ENCODE measurements around the gene SHISA3.

The SHISA3 gene

DNA sequence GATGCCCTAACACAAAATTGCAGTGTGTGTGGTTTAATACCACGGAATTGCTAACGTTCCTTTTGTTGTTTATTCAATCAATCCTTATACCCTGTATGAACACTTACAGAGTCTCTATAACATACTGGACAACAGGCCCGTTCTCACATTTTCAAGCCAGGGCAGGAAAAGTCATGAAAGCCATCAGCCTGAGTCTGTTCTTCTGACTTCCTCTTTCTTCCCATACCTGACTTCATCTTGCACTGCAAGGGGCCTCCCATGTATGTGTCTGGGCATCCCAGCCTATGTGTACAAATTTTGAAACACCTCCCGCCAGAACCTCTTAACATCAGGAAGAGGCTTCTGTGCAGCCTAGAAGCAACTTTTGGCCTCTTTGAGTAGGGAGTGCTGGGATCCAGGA, 4.9 kb upstream of the SHISA3 start:
- DNase-seq = no peak

DNA sequence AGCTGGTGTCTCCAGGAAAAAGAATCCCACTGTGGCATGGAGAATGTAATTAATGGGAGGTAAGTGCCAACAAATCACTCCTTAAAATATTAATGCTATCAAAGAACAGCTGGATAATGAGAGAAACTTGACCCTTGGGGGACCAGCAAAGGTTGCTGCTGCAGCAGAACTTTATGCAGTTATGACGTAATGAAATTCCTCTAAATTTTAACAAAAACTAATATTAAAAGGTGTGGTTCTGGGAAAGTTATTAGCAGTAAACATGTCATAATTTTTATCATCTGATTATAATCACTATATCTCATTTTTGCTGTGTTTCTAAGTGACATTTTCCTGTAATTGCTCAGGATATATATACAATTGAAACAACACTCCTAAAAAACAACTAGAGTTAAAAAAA, 1.7 kb upstream of the SHISA3 start:
- DNase-seq = no peak

DNA sequence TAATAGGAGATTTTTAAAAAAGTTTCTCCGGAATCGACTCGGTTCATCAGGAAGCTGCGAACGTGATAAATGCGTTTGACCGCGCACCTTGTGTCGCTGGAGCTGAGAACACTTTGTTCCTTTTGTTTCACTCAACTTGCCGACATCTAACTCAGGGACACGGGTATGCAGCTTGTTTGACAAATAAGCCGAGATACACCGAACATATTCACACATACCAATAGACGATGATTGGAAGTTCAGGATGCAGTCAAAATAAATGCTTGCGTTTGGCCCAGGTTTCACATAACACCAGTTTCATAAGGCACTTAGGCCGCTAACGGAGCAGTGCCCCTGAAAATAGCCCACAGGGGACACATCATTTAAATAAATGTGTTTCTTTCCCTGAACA, 932 bp upstream of the SHISA3 start:
- DNase-seq = no peak

DNA sequence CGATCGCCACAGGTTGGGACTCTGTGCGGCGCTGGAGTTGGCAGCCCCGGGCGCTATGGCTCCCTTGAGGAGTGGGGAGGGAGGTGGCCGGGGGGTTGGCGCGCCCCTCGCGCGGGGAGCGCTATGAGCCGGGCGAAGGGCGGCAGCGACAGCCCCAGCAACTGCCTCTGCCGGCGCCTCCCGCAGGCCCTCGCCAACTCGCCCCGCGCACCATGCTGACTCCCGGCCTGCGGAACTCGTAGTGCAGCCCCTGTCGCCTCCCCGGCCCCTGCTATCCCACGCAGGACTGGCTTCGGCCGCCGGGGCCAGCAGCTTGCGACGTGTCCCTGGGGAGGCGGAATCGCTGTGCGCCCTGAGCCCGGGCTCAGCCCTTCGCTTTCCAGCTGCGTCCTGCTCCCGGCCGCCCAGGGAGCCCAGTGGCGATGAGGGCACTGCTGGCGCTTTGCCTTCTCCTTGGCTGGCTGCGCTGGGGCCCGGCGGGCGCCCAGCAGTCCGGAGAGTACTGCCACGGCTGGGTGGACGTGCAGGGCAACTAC, 415 bp downstream of the SHISA3 start:
- DNase-seq = no peak

GRCh38 chr4:42398171-42398870, 1.0 kb downstream of the SHISA3 start:
- DNase-seq = peak; percentile 19

DNA sequence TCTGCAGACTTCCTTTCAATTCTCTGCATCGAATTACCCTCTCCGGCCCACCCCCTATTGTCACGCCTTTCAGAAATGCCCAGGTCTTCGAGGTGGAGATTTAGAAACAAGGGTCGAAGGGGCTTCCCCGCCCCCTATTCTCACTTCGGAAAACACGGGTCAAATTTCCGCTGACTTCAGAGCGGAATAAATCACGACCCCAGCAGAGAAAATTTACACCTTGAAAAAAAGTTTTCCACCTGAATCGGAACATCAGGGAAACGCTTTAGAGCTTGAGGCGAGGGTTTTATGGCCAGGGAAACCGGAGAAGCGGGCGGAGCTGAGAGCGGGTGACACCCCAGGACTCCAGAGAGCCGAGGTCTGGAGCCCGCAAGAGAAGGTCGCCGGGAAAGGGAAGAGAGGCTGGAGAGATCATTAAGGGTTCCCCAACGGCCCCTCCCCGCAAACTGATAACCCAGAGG, 1.6 kb downstream of the SHISA3 start:
- DNase-seq = no peak

DNA sequence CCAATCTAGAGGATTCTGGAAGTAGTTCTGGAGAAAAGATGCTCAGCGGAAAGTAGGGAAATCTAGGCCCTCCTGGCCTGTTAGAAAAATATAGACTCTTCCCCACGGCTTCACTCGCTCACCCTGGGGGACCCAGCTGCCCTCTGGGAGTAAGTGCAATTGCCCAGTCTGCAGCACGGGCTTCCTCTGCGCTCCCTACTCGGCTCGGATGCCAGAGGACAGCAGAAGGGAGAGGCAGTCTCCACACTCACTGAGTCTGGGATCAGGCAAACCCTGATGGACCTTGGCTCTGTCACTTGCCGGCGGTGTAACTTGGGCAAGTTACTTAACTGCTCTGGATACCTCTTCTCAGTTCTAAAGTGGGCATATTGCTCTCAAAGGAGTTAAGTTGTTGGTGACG, 2.1 kb downstream of the SHISA3 start:
- DNase-seq = no peak

- DNase-seq = no peak
These were observed 3.9 kb downstream of the SHISA3 start for GRCh38 chr4:42401171-42401570.

DNA sequence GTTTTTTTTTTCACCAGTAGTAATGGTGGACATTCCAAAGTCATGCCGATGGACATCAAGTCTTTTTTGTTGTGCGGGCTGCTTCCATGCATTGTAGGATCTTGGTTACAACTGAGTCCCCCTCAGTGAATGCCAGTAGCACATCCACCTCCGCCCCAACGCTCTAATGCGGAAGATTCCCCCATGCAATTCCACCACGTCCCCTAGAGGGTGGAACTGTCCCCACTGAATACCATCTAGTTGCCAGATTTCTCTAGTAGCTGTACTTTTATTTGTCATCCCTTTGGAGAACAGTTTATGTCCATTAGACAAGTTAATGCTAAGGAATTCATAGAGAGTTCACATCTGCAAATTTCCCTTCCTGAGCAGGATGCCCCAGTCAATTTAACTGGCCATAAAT, 6.7 kb downstream of the SHISA3 start:
- DNase-seq = no peak

DNA sequence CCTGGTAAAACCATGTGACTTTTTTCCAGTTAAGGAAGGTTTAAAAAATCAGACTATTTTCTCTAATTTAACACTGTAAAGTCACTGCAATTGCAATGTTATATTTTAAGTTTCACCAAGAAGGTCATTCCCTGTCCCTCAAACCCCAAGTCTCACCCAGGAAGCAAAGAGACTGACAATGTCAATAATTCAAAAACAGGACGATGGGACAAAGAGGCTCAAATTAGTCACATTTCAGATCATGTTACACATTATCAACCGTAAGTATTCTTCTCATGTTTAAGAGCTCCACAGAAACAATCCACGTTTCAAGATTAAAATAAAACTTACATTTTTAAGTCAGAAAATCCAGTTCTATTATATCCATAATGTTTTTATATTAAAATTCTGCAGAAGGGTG, 13.2 kb downstream of the SHISA3 start:
- DNase-seq = no peak

- DNase-seq = no peak
These were observed 14.5 kb downstream of the SHISA3 start for GRCh38 chr4:42411803-42412202.

DNA sequence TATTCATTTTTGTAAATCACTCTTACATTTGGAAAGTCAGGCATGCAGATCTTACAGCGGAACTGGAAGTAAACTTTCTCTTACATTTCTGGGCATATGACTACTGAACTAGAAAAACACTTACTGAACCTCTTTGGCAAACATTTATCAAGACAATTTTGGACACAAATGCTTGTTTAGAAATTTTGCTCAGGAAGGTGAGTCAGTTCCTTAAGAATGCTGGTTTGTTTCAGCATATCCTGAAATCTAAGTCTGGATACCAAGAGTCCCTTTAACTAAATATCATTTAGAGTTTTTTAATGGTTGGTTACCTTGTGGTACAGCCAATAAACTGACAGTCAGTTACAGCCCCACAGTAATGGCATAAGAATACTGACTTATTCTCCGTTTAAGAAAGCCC, 15.0 kb downstream of the SHISA3 start:
- no peak for DNase-seq

- no peak for DNase-seq
These were observed 18.0 kb downstream of the SHISA3 start for GRCh38 chr4:42415281-42415680.

DNA sequence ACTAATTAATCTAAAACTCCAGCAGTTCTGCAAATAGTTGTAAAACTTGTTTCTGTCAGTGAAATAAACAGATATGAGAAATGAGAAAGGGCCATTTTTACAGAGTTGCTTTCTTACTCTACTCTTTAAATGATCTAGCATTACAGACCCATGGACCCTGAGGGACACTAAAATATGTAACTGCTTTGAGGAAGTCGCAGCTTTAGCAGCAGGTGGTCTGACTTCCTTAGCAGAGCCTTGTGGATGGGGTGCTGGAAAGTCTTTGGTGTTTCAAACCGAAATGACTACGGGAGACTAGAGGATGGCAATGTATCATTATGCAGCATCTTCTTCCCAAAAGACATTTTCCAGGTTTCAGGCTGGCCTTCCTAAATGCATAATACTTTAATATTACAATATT, 18.7 kb downstream of the SHISA3 start:
- DNase-seq = no peak

GRCh38 chr4:42417550-42417949, 20.3 kb downstream of the SHISA3 start:
- no peak for DNase-seq

- DNase-seq = no peak
These were observed 22.9 kb downstream of the SHISA3 start for GRCh38 chr4:42420140-42420539.

- DNase-seq = no peak
These were observed 28.1 kb downstream of the SHISA3 start for GRCh38 chr4:42425146-42426065.

GRCh38 chr4:42428036-42428435, 30.7 kb downstream of the SHISA3 start:
- no peak for DNase-seq

- DNase-seq = no peak
These were observed 39.8 kb downstream of the SHISA3 start for GRCh38 chr4:42436928-42437565.

DNA sequence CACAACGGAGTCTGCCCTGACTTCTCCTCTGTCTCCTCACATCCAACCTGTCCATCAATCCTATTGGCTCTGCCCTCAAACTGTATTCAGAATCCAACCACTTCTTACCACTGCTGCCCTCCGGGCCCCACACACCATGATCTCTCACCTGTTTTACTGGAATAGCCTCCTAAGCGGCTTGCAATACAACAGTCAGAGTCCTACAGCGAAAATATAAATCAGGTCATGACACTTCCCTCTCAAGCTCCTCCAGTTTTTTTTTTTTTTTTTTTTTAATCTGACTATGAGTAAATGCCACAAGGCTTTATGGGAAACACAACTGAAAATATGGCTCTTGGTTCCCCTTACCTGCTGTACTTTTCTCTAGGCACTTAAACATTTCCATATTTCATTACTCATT, 42.8 kb downstream of the SHISA3 start:
- DNase-seq = no peak

DNA sequence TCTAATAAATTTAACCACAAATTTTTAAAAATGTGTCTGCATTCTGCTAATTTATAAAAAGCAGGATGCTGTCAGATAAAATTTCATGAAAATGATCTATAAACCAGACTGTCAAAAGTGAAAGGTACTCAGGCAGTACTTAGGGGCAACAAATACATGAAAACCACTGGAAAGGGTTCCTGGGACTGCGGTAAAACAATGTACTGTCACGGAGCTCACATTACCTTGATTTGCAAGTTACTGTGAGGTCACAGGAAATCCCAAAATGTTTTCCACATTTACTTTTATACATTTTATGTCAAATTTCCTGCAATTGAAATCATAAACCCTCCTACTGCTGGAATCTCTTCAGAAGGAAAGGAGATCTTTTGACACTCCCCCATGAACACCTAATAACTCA, 45.3 kb downstream of the SHISA3 start:
- no peak for DNase-seq

DNA sequence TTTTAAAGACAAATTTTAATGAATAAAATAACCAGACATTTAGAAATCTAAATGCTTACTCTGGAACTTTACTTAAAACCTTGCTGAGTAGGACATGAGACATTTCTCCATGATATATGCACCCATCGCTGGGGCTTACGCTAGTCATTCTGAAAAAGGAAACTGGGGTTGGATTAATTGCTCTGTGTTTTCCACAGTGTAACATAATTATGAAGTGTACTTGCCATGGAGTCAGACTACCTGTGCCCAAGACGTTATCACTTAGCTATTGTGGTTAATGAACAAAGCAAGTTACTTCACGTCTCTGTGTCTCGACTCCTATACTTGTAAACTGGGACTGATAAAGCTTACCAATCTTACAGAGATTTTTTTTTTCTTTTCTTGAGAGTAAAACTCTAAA, 47.8 kb downstream of the SHISA3 start:
- no peak for DNase-seq

DNA sequence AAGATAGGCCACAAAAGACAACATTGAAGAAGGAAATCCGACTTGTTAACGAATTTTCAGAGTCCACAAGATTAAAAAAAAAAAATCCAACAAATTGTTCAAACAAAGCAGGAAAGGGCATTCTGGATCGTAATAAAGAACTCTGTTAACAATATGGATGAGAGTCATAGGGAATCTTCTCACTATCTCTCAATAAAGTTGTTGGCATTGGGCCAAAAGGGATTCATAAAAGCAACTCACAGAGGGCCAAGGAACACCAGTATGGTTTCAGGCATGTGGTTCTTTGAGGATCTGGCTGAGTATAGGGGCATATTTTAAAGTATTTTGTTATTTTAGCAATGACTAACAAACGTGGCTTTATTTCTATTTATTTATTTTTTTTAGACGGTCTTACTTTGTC, 49.5 kb downstream of the SHISA3 start:
- no peak for DNase-seq

Data from stimulated activated CD4-positive, alpha-beta T cell treated with anti-CD3 and anti-CD28 coated beads, Interleukin-1b, Interleukin-23, amount 100 ng/mL, for 48 hours (primary cell).